ENCODE data around the gene CNOT3.

- TF ChIP-seq YY1 (IDR thresholded peaks at IDR 0.05; ENCODE audit: extremely low read depth, insufficient replicate concordance, low read depth, low read length), result no peak
- TF ChIP-seq ELF1 (IDR thresholded peaks at IDR 0.05; ENCODE audit: borderline replicate concordance, low read depth), result no peak
- TF ChIP-seq EZH2 (IDR thresholded peaks at IDR 0.05), result no peak
- no peak for TF ChIP-seq TCF7L2 (IDR thresholded peaks at IDR 0.05; ENCODE audit: borderline replicate concordance, extremely low read depth, insufficient read depth, insufficient read length)
- TF ChIP-seq SP1 (IDR thresholded peaks at IDR 0.05; ENCODE audit: low read depth), result no peak
- TF ChIP-seq EZH2phosphoT487 (IDR thresholded peaks at IDR 0.05; ENCODE audit: borderline replicate concordance), result no peak
- TF ChIP-seq CTCF (IDR thresholded peaks at IDR 0.05 in 2 of 3, conservative IDR thresholded peaks at IDR 0.05 in 1 of 3; ENCODE audit: borderline replicate concordance in 1 of 3, insufficient read depth in 1 of 3, low read depth in 2 of 3, low read length in 2 of 3), result no peak
- no peak for TF ChIP-seq POLR2AphosphoS5 (IDR thresholded peaks at IDR 0.05; ENCODE audit: low read depth, low read length)
- TF ChIP-seq REST (IDR thresholded peaks at IDR 0.05; ENCODE audit: low read depth), result no peak
- TF ChIP-seq POLR2A (IDR thresholded peaks at IDR 0.05; ENCODE audit: borderline replicate concordance, extremely low read depth, insufficient read depth, insufficient read length), result no peak
Observed at GRCh38 chr19:54100561-54100960, 37.0 kb upstream of the CNOT3 start, which contains the start of gene OSCAR.
